TTC549 (cell line): ENCODE data around the gene EXOSC1.
"Not testable (repeated sequence)": the region's sequence is repeated elsewhere in the genome, so short reads cannot be mapped to it uniquely, and the experiment has no call there.

Source experiments
- FAIRE-seq: peaks from 2 replicates; lab custom pipeline; 2012; peaks lifted over from hg19 to GRCh38; lab: Jason Lieb, UNC

The EXOSC1 gene

DNA sequence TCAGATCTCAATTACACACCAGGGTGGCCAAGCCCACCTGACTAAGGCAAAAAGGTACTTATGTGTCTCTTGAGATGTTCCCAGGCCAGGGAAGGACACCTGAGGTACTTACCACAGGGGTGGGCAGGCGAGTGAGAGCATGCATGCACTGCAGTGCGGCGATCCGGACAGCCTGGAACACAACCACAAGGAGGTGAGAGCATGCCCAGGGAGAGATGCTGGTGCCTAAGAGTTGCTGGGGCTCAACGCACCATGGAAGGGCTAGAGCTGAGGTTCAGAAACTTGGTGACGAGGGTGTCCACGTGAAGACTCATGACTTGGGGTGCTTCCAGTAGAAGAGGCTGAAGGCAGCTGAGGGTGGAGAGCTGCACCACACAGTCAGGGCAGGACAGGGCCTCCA lies 13.3 kb upstream of the EXOSC1 start:
- no peak for FAIRE-seq

DNA sequence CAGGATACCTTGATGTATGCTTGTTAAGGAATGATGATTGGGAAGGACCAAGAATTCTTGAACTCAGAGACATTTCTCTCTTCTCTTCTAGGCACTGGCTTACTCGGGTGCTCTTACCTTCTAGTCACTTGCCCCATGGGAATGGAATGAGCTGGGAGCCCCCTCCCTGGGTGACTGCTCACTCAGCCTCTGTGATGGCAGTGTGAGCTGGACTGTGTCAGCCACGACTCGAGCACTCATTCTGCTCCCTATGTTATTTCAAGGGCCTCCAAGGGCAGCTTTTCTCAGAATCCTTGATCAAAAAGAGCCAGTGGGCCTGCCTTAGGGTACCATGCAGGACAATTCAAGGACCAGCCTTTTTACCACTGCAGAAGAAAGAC lies 10.9 kb upstream of the EXOSC1 start:
- no peak for FAIRE-seq

DNA sequence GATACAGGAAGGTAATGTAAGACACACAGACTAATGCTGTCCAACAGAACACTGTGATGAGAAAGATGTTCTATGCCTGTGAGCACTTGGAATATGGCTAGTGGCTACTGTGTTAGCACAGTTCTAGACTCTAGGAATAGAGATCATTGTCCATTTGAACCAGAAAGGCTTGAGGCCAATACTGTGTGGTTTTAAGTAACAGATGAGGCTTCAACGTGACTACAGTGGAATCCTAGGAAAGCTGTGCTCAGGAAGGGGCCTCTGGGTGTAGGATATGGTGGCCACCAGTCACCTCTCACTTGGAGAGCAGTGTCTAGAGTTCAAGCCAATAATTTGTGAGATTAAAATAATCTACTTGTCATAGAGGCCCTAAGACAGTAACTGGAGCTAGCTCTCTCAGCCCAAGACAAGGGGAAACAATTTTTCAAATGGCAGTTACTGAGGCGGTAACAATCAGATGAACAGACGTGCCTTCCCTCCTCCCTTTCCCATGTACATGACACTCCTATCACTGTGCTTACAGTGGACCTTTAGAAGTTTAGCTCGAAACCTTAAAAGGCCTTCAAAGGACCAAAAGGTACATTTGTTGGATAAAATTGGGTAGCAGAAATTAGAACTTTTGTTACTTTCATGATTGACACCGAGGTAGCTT lies 10.4 kb upstream of the EXOSC1 start:
- FAIRE-seq, result no peak

DNA sequence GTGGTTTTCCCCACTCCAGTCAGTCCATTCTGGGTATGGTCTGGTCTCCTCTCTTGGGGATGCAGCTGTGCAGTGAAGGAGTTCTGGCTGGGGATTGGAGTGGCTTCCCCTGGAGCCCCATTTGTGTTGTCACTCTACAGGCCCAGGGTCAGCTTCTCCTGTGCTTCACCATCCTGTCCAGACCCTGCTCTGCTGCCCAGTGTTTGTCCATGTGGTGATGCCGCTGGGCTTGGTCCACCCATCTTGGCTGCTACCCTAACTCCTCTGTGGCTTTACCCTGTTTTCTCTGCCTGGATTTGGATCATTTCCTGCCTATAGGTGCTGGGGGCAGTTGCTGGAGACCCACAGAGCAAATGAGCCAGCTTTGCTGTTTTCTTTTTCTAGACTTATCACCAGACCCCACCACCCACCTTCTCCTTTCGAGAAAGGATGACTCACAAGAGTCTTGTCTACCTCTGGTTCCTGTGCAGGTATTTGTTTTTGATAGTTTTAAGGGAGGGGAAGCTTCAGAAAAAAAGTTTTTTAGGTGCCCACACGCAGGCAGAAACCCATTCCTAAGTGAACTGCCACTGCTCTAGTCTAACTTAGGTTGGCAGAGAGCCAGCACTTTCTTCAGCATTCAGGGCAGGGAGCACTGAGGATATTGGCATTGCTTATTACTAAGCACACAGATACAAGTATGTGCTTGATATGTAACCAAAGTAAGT lies 8.7 kb upstream of the EXOSC1 start:
- FAIRE-seq, result no peak

DNA sequence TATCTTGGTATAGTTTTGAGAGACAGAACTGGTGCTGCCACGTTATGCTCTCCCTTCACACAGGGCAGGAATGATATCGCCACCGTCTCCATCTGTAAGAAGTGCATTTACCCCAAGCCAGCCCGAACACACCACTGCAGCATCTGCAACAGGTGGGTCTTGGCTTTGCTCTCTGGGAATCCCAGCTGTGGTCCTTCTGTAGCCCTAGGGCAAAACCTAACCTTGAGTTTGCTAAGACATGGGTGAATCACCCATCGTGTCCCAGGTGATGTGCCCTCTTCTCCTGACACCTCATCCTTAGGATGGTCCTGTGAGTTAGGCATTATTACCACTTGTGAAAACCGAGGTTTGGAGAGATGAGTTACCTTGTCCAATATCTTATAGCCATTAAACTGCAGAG lies 6.5 kb upstream of the EXOSC1 start:
- no peak for FAIRE-seq

DNA sequence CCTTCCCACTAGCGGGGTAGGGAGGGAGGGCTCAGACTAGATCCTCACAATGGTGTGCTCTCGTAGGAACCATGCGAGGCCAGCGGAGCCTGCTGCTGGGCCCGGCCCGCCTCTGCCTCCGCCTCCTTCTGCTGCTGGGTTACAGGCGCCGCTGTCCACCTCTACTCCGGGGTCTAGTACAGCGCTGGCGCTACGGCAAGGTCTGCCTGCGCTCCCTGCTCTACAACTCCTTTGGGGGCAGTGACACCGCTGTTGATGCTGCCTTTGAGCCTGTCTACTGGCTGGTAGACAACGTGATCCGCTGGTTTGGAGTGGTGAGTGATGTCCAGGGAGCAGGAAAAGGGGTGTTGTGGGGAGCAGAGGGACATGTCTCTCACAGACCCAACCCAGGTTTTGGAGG lies 5.8 kb upstream of the EXOSC1 start:
- FAIRE-seq, result no peak

DNA sequence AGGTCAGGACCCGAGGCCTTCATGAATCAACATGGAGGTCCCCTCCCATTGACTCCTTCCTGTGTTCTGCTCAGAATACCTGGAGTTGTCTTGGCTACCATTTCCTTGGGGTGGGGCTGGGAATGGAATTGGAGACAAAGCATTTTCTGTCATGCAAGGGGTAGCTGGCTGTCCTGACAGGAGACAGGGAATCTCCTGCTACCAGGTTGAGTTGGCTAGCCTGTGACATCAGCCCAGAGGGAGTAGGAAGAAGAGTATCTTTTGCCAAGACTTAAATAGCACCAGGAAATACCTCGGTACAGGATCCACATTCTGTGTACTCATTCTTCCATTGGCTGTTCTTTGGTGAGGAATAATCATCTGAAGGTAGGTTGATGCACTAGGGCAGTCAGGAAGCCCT lies 5.0 kb upstream of the EXOSC1 start:
- FAIRE-seq, result no peak

DNA sequence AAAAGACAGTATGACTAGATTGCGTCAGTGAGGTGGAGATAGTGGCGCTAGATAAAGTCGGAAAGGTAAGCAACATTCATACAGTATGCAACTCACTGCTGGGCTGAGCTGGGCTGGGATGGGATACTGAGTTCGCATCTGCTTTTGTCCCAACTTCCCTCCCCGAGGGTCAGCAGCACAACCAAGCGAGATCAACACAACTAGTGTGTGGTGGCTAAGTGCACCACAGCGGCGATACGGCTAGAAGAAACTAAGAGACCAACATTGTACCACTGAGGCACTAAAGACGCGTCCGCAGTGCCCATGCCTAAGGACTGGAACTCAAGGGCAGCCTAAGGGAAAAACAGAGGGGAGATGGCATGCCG lies 467 bp downstream of the EXOSC1 start:
- no peak for FAIRE-seq

DNA sequence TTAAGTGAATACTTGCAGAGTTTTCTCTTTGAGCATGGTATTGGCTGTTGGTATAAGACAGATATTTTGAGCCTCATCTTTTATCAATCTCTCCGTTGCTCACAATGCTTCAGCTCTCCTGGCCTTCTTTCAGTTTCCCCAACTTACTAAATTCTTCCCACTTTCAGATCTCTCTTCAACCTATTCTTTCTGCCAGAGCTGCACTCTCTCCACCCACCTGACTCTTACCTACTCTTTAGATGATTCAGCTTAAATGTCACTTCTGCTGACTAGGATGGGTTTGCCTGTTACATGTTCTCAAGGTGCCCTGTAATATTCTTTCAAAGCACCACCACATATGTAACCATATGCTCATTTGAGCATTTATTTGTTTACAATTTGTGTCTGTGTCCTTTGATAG lies 1.6 kb downstream of the EXOSC1 start:
- FAIRE-seq, result no peak

DNA sequence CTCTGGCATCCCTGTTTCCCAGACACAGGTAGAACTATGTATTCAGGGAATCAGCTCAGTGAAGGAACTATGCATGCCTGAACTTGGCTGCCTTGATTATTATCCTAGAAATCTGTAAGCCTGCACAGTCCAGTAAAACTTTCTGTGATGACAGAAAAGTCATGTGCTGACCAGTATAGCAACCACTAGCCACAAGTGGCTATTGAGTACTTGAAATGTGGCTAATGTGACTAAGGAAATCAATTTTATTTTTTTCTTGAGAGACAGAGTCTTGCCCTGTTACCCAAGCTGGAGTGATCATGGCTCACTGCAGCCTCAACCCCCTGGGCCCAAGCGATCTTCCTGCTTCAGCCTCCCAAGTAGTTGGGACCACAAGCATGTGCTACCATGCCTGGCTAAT lies 3.5 kb downstream of the EXOSC1 start:
- no peak for FAIRE-seq

DNA sequence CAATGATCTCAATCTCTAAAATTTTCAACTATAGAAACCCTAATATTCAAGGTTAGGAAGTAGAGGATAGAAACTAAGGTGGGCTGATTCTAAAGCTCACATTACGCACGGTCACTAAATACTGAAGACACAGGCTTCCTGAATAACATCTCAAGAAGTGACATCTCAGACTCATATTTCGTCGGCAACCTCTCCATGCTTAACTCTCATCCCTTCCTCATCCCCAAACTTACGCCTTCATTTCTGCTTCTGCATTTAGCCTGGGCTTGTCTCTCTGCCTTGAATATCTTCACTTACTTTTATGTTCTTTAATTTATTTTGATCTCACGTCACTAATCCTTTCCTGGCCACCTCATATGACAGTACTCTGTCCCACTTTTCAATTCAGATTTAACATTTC lies 10.6 kb downstream of the EXOSC1 start:
- no peak for FAIRE-seq

DNA sequence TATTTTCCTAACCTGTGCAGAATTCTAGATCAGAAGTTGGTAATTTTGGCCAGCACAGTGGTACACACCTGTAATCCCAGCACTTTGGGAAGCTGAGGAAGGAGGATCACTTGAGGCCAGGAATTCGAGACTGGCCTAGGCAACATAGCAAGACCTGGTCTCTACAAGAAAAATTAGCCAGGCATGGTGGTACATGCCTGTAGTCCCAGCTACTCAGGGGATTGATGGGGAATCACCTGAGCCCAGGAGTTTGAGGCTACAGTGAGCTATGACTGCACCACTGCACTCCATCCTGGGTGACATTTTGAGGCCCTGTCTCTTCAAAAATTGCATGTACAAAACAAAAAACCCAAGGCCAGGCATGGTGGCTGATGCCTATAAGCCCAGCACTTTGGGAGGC lies 11.2 kb downstream of the EXOSC1 start:
- FAIRE-seq, result no peak

DNA sequence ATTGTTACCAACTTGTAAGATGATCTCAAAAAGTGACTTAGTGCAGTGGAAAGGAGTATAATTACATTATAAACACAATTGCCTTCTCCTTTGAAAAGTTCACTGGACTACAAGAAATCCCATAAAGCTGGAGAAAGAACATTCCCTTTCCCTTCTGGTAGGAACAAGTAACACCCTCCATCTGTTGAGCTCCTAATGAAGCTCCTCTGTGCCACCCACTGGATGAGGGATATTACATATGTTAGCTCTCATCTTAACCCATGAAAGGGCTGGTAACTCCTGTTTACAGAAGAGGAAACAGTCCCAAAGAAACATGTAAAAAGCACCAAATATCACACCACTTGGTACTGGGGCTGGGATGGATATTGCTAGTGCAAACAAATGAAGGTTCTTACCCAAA lies 11.8 kb downstream of the EXOSC1 start:
- no peak for FAIRE-seq

DNA sequence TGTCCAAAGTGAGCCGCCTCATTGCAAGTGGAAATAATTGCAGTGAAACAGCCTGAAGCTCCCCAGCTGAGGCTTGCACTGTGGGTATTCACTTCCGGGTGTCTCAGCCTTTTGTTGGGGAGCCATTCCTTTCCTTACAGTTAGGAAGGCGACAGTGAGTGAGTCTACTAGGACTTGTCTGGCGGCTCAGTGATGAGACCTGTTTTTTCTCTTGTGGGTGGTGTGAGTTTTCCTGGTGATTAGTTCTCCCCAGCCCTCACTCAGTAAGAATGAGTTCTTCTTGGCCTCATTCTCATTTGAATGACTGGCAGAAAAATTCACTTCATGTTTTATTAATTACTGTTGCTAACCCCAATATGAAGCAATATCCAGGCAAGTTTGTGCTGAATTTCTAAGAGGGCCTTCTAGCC lies 17.2 kb downstream of the EXOSC1 start:
- no peak for FAIRE-seq

DNA sequence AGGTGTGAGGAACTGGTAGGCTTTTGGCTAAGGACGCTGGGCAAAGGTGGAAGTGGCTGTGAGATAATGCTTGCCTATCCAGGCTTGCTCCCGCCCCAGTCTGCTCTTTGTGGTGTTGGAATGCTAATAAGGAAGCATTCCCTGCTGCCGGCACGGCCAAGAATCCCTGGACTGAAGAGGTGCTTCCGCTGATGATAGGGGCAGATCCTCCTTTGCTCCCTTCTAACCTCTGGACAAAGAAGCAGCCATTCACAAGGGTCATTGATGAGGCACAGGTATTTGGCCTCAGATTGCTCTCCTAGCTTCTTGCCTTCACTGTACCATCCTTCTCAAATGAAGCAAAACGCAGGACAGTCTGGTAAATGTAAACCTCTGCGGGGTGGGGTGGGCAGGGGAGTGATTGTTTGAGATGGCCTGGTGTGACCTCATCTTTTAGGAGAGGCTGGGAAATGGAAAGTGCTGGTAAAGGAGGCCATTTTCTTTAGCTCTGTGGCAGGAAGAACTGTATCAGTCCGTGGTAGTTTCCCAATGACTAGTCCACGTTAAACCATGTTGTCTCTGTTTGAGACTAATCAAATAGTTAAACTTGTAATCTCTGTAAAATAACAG lies 18.1 kb downstream of the EXOSC1 start:
- FAIRE-seq, result no peak

DNA sequence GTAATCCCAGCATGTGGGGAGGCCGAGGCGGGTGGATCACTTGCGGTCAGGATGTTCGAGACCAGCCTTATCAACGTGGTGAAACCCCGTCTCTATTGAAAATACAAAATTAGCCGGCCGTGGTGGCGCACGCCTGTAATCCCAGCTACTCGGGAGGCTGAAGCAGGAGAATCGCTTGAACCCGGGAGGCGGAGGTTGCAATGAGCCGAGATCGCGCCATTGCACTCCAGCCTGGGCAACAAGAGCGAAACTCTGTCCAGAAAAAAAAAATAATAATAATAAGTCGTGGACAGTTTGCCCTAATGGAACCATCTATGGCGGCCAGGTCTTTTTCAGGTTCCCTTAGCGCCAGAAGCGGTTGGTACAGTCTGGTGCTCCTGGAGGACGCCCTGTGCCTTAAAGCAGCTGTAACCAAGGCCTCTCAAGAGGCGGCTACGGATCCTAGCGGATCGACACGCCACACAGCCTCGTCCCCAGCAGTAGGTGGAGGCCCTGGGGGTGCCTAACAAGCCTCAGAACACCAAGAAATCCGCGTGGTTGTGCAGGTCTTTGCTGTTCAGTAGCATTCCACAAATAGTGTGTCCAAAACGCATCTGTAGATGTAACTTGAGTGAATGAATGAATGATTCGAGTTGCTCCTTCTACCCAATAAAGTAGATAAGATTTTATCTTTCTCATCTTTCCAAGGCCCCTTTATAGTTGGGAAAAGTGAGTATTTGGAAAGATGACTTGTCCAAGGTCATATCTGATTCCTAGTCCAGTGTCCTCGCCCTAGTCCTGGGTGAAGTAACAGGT lies 18.8 kb downstream of the EXOSC1 start:
- no peak for FAIRE-seq

DNA sequence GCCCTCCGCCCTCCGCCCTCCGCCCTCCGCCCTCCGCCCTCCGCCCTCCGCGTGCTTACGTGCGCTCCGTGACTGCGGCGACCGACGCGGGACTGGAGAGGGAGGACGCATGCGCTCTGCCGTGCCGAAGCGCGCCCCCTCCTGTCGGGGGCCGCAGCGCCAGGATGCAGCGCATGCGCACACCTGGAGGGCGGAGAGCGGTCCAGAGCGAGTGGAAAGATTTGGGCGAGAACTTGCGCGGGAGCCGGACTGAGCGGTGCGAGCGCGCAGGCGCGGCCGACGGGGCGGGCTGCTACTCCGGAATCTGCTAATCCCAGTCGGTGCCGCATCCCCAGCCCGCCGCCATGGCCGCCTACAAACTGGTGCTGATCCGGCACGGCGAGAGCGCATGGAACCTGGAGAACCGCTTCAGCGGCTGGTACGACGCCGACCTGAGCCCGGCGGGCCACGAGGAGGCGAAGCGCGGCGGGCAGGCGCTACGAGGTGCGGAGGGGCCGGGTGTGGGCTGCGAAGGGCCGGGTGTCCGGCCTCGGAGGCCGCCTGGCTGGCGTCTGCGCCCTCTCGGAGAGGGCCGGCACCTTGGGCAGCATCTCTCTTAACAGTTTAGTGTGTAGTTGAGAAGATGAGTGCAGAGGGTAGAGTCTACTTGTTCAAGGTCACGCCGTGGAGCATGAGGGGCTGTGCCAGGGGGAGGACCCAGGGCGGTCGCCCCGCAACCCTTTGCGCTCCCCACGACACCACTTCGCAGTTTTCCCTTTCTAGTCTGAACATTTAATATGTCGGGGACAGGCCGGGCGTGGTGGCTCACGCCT lies 19.6 kb downstream of the EXOSC1 start, which contains the start of gene PGAM1:
Gene PGAM1, plus strand, starts transcription at position 228 of the 812 bp plus-strand sequence. Its CDS starts 117 bp downstream, at position 345.
- FAIRE-seq, result no peak

DNA sequence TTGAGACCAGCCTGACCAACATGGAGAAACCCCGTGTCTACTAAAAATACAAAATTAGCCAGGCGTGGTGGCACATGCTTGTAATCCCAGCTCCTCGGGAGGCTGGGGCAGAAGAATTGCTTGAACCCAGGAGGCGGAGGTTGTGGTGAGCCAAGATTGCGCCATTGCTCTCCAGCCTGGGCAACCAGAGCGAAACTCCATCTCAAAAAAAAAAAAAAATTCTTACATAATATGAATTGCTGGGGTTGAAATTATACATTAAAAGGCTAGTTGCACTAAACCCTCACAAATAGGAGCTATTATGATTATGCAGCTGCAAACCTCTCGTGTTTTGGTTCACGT lies 22.1 kb downstream of the EXOSC1 start:
- FAIRE-seq, result not testable (repeated sequence)

DNA sequence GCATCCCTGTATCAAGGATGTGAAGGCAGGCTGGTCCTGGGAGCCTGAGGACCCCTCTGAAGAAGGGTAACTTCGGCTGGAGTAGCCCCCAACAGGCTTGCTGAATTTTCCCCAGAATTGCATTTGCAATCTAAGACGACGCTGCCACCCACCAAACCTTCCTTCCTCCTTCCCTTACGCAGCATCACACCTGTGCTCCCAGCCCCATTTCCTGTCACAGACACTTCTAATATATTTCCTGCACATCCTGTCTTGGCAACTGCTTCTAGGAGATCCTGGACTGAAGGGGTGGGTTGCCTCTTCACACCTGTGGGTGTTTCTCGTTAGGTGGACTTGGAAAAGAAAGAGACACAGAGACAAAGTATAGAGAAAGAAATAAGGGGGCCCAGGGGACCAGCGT lies 29.2 kb downstream of the EXOSC1 start:
- no peak for FAIRE-seq

DNA sequence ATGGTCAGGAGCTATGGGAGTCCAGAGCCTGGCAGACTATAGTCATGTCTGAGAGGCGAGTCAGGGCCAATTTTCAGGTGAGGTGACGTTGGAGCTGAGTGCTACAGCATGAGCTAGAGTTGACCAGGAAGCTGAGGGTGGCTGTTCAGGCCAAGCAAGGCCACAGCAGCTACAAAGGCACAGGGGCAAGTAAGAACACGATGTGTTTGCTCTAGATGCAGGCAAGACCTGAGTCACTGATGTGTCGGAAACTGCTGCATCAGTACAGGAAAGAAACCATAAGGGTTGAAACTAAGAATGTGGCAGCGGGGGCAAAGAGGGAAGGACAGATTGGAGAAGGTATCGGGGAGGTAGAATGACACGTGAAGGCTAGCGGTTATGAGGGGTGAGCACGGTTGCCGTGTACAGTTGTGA lies 32.9 kb downstream of the EXOSC1 start:
- no peak for FAIRE-seq

DNA sequence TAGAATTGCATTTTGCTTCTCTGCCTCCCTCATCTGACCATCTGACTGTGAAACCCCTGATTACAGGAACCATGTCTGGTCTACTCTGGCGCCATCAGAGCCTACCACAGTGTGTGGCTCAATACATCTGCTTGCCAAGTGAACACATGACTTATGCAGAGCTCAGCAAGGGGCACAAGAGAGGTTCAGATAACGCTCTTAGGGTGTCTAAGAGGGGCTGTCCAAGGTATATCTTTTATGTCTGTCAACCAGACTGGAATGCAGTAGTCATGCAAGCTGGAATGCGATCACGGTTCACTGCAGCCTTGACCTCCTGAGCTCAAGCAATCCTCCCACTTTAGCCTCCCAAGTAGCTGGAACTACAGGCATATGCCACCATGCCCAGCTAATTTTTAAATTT lies 34.4 kb downstream of the EXOSC1 start:
- FAIRE-seq, result no peak

DNA sequence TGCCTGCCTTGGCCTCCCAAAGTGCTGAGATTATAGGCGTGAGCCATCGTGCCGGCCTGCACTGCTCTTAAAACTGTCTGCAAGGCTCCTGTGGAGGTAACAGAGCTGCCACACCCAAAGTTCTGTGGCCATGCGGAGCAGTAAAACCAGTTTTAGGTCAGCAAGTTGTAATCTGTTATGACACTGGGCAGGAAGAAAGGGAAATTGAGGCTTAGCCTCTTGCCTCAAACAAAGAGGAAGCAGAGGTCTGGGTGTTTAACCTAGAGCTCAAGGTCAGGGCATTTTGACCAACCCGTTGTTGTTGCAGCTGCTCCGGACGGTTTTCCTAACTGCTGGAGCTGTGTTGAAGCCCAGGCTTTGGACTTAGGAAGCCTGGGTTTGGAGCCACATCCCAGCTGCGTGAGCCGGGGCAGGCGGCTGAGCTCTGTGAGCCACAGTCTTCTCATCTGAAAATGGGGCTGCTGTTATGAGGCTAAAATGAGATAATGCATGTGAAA lies 37.3 kb downstream of the EXOSC1 start:
- no peak for FAIRE-seq
